ENCODE measurements around the gene MOB1A.
"Not testable (repeated sequence)": the region's sequence is repeated elsewhere in the genome, so short reads cannot be mapped to it uniquely, and the experiment has no call there.

The MOB1A gene

DNA sequence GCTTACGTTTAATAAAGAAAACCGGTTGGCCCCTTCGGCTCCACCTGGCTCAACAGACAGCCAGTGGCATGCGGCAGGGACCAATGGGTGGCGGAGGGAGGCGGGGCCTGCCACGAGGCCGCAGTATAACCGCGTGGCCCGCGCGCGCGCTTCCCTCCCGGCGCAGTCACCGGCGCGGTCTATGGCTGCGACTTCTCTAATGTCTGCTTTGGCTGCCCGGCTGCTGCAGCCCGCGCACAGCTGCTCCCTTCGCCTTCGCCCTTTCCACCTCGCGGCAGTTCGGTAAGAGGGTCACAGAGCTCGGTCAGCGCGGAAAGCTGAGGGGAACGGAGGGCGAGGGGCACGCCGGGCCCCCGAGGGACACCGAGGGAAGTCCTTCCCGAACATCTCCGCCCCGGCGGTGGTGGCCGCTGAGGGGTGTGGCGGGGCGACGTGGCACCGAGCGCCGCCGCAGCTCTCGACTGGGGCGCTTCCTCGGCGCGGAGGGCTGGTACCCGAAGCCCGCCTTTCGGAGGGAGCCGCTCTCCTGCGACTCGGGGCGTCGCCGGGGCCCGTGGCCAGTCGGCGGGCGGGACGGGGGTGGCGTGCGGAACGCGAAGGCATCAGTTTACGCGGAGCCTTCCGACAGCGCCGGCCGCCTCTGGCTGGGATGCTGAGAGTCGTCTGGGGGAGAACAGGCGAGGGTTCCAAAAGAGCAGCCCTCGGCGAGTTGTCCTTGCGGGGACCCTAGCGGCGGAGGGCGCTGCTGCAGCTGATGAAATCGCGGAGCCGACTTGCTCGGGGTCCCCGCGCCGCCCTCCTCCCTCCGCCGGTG, 20.0 kb upstream of the MOB1A start, which contains the start of gene MTHFD2:
Gene MTHFD2 (plus strand): TSS at position 155 of the 814 bp plus-strand sequence. CDS start 27 bp downstream, at position 182.
- peak; percentile 96 for DNase-seq

DNA sequence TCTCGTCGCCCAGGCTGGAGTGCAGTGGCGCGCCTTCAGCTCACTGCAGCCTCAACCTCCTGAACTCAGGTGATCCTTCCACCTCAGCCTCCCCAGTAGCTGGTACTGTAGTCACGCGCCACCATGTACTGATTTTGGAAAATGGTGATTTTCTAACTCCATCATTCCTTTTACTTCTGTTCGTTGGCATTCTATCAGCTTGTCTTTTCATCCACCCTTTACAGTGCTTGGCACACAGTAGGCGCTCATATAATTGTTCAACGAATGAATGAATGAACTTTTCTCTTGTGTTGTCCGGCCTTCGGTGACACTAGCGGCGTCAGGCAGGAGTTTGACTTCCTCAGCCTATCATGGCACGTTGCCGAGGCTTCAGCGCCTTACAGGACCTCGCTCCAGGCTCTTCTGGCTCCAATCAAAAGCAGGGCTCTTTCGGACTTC, 19.4 kb upstream of the MOB1A start:
- no peak for DNase-seq

DNA sequence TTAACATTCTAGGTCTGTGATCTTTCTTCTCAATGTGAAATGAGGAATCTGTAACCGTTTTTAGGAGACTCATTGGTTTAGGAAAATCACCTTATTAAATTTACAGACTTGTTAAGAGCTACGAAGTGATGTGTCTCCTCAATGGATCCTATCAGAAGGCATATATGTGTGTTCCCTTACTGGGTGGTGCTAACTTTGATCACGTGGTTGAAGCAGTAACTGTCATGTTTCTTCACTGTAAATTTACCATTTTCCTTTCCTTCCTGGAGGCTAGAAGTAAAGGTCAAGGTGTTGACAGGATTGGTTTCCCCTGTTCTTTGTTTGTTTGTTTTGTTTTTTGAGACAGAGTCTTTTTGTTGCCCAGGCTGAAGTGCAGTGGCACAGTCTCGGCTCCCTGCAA, 18.4 kb upstream of the MOB1A start:
- no peak for DNase-seq

DNA sequence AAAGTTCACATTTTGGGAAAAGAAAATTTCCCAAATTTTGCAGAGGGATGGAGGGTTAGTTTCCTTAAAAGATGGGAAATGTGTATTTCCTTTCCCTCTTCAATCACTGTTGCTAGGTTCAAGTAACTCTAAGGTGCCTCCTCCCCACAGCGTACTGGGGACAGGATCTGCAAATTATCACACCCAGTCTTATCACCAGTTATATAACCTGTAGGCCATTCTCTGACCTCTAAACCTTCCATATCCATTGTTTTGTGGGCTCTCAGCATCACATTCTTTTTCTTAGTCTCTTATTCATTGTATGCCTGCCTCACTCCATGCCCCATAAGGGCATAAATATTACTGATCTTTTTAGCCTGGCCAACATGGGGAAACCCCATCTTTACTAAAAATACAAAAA, 16.1 kb upstream of the MOB1A start:
- DNase-seq: no peak

DNA sequence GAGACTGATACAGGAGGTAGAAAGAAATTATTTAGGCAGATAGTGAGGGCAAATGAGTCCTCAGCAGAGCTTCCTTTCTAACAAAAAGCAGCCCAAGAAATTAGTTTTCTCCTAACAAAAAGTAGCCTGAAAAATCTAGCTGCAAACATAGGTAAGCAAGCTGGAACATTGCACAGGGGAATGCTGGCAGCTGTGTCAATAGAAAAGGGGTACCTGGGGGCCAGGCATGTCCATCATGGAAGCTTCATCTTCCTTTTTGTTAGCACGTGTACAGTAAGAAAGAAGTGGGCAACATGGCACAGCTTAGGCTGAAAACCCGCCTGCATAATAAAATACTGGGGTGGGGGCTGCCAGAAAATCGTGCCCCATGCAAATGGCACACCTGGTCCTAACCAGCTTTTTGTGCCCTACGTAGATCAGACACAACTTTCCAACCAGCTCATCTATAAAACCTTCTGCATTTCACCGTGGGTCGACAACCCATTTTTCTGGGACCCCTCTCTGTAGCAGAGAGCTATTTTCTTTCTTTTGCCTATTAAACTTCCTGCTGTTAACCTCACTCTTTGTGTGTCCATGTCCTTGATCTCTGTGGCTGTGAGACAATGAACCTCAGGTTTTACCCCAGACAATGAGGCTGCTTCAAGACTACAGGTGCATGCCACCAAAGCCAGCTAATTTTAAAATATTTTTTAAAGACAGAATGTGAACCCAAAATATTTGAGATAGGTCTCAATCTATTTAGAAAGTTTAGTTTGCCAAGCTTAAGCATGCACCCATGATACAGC, 13.1 kb upstream of the MOB1A start:
- DNase-seq: no peak

DNA sequence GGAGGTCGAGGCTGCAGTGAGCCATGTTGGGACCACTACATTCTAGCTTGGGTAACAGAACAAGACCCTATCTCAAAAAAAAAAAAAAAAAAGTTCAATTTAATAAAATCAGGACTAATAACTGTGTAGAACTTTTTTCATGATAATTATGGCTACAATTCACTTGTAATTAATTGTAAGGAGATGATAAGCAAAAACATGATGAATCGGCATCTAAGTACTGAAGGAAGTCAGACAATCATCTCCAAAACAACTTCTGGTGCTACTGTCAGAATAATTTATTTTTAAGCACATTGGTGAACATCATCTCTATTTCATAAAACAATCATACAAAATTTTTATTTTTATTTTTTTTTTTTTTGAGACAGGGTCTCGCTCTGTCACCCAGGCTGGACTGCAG, 10.0 kb upstream of the MOB1A start:
- no peak for DNase-seq

DNA sequence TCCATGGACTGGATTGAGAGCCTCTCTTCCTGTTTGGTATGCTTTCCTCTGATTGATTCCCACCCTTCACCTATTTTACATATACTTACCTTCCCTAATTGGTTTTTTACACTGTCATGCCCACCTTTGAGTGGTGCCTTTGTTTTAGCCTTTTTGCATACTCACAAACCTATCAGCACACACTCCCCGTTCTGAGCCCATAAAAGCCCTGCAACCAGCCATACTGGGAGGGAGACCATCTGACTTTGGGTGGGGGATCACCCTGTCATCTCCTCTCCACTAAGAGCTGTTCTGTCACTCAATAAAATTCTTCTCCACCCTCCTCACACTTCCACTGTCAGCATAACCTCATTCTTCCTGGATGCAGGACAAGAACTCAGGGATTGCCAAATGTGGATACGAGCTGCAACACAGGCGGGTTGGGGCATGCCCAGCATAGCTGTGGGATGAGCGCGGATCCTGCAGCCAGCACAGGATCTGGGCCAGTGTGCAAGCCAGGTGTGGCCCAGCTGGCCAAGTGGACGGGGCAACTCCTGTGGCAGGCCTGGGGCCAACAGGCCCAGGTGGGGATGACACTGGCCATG, 9.4 kb upstream of the MOB1A start:
- DNase-seq: no peak

DNA sequence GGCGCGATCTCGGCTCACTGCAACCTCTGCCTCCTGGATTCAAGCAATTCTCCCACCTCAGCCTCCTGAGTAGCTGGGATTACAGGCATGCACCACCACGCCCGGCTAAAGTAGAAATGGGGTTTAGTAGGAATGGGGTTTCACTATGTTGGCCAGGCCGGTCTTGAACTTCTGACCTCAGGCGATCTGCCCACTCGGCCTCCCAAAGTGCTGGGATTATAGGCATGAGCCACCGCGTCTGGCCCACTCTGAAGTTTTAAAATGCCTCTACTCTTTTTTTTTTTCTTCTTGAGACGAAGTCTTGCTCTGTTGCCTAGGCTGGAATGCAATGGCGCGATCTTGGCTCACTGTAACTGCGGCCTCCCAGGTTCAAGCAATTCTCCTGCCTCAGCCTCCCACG, 8.0 kb upstream of the MOB1A start:
- not testable (repeated sequence) for DNase-seq

DNA sequence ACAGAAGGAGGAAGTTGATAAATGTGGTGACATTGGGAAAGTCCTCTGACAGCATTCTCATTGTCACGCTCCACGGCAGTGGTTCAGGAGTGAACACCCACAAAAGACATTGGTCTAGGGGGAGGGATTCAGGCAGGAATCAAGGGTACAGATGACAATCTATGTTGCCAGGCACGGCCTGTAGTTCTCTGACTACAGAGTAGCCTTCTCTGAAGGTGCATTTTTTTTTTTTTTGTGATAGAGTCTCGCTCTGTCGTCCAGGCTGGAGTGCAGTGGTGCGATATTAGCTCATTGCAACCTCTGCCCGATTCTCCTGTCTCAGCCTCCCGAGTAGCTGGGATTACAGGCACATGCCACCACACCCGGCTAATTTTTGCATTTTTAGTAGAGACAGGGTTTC, 7.4 kb upstream of the MOB1A start:
- peak; percentile 60 for DNase-seq

DNA sequence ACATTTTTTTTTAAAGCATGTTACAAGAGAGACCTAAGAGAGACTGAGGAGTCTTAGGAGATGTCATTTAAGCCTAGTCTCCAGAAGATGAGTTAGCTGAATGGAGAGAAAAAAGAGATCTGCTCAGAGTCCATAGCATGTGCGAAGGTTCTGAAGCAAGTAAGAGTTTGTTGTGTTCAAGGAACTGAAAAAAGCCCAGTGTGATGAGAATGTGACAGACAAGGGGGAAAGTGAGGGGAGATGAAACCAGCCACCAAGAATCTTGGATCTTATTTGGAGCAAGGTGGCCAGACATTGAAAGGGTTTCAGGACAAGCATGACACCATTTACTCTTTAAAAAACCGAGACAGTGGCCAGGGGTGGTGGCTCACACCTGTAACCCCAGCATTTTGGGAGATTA, 5.2 kb upstream of the MOB1A start:
- DNase-seq: no peak

DNA sequence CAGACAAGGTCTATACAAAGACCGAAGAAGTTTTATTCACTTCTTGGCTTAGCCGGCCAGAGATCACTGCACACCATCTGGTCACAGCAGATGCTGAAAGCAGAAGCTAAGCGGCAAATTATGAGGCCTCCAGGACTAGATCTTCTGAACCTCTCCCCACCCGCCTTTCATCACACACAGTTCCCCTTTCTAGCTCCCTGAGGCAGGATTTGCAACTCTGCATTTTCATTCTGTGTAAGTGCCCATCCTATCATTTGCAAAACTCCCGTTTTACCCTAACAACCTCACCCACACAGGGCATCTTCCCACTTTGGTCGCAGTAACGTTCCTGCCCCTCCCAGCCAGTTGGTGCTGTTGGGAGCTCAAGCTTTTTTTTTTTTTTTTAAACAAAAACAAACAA, 3.1 kb upstream of the MOB1A start:
- no peak for DNase-seq

DNA sequence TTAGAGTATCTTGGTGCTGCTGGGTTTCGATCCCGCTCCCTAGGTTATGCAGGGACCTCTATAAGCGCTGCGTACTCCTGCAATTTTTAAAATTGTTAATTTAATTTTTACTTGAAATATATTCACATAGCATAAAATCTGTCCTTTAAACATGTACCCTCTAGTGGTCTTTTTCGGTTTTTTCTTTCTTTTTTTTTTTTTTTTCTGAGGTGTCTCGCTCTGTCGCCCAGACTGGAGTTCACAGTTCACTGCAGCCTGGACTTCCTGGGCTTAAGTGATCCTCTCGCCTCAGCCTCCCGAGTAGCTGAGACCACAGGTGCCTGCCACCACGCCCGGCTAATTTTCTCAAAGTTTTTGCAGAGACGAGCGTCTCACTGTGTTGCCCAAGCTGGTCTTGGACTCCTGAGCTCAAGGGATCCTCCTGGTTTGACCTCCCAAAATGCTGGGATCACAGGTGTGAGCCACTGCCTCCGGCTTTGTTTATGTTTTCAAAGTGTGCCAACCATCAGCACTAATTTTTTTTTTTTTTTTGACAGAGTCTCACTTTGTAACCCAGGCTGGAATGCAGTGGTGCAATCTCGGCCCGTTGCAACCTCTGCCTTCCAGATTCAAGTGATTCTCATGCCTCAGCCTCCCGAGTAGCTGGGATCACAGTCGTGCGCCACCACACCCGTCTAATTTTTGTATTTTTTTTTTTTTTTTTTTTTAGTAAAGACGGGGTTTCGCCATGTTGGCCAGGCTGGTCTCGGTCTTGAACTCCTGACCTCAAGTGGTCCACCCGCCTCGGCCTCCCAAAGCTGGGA, 585 bp upstream of the MOB1A start:
- no peak for DNase-seq

DNA sequence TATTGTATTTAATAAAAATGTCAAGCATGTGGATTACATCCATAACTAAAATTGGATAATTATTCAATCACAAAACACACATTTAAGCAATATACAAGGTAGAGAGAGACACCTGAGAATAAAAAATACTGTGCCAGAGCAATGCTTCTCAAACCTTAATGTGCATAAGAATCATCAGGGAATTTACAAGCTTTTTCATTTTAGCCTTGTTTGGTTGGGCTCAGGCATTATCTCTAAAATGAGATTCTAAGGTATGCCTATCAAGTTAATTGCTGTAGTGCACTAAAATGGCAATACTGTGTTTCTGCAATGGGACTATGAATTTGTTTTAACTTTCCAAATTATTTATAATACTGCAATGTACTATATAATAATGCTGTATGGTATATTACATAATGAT, 983 bp downstream of the MOB1A start:
- no peak for DNase-seq

DNA sequence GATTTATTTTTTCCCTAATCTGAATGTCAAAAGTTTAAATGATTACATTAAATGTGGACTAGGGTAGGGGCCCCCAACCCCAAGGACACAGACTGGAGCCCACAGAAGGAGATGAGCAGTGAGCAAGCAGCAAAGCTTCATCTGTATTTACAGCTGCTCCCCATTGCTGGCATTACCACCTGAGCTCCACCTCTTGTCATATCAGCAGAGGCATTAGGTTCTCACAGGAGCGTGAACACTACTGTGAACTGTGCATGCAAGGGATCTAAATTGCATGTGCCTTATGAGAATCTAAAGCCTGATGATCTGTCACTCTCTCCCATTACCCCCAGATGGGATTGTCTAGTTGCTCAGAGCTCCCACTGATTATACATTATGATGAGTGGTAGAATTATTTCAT, 3.8 kb downstream of the MOB1A start:
- DNase-seq: no peak

DNA sequence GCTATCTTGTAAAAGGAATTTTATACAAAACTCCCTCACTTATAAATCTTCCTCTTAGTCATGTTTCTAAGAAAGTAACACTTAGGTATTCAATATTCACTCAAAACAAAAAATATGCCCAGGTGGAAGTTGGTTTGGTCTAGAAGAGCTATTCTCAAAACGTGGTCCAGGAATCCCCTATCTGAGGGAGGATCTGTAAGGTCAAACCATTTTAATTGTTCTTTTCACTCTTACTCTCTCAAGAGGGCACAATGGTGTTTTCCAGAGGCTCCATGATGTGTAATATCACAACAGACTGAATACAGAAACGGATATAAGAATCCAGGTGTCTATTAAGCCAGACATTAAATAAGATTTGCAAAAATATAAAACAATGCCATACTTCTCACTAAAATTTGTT, 9.9 kb downstream of the MOB1A start:
- no peak for DNase-seq

DNA sequence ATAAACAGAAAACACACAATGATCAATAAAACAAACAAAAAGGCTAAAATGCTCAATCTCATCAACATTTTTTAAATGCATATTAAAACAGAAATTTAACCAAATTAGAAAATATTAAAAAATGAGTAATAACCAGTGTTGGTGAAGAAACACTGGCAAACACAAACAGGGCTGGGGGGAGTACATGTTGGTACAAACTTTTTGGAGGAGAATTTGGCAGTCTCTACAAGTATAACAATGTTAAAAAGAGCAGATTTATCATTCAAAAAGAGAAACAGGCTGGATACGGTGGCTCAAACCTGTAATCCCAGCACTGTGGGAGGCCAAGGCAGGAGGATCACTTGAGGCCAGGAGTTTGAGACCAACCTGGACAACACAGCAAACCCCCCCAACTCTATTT, 13.9 kb downstream of the MOB1A start:
- DNase-seq: no peak

DNA sequence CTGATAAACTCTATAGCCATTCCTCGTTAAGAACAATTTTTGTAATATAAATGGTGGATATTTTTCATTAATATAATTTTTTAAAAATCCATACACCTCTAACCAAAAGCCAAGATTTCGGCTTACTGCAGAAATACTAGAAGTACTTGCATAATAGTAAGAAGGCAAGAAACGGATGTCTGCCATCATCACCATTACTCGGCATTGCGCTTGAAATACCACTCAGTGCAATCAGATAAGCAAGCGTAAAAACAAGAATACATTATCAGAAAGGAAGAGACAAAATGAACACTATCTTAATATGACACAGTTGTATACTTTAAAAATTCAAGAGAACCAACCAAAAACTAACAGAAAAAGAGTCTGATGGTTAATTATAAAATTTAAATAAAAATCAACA, 15.7 kb downstream of the MOB1A start:
- no peak for DNase-seq

DNA sequence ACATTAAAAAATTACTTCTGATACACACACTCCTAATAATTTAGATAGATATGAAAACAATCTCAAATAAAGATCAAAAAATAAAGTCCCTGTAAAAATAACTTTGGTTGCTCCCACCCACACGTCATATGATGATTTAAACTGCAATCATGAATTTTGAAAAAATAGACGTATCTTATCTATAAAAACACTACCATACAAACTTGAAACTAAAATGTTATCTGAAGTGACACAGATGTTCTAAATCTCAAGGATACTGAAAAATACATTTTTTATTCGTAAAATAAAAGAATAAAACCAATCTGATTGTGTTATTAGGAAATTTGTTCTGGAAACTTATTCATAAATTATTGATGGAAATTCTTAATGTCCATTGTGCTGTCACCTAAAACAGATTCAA, 22.8 kb downstream of the MOB1A start:
- no peak for DNase-seq

DNA sequence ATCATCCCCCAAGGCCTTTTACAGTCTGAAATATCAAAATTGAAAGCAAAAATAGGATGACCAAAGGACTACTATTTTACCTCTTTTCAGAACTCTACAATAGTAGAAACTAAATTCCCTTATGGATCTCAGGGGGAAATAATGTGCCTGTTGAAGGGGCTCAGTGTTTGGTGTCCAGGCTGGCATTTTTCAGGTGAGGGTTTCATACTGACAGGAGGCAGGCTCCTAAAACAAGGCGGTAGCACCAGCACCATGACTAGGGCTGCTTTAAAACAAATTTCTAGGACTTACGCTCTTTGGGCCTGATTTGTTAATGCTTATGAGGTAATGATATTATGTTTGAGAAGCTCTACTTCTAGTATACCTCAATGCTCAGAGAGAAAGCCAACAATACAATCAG, 25.7 kb downstream of the MOB1A start:
- no peak for DNase-seq

DNA sequence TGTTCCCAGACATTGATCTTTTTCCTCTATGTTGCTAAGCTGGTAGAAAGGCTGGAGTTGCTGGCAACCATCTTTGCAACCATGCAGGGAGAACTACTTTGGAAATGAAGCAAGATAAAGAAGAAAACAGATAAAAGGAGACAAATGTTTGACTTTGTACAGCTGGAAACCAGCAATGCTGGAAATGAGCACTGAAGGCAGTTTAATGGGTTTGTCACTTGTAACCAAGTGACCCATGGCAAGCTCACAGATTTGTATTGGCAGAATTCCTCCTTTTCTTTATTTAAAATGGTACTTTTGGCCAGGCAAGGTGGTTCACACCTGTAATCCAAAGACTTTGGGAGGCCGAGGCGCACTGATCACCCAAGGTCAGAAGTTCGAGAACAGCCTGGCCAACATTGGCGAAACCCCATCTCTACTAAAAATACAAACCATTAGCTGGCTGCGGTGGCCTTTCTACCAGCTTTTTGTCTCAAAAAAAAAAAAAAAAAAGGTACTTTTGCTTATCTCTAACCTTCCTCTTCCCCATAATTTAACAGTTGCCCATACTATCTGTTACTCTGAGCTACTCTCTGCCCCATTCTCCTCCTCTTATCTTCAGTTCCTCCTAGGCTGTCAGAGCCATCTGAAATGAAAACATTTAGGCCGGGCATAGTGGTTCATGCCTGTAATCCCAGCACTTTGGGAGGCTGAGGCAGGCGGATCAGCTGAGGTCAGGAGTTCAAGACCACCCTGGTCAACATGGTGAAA, 28.9 kb downstream of the MOB1A start:
- no peak for DNase-seq

DNA sequence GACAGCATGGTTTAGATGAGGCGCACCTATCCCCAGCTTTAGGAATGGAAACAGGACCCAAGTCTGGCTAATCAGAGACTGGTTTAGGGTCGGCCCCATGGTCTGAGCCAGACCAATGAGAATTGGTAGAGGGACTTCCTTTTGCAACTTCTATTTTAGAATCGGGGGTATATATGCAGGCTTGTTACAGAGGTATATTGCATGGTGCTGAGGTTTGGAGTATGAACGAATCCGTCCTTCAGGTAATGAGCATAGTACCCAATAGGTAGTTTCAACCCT, 29.5 kb downstream of the MOB1A start:
- DNase-seq: no peak

DNA sequence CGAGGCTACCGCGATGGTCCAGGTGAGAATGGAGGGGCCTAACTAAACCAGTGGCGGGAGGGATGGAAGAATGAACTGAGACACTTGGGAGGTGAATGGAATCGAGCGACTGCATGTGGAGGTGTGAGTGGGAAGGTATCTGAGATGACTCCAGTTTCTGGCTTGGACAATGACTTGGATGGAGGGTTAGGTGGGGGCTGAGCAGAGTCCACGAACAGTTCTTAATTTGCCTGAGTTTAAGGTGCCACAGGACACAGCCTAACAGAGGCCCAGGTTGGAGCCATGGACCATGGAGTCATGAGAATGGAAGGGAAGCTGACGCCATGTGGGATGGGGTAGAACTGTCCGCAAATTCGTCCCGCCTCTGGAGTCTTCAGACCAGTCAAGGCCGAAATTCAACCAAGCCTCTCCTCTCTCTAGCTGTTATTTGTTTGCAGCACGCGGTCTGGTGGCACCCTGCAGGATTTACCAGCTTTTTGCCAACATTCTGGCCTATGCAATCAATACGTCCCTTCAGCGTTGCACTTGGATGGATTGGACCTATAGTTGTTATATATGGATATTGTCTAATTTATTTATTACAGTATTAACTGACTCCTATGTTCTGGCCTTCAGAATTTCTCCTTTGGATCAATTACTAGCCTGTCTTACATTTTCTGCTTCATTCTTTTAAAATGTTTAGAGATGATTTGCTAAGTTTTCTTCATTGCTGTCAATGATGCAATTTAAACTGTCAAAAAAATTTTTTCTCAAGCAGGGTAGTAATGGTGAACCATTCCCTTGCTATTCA, 30.0 kb downstream of the MOB1A start:
- DNase-seq: no peak
